ENCODE results near the gene DTX3L.

DTX3L gene

DNA sequence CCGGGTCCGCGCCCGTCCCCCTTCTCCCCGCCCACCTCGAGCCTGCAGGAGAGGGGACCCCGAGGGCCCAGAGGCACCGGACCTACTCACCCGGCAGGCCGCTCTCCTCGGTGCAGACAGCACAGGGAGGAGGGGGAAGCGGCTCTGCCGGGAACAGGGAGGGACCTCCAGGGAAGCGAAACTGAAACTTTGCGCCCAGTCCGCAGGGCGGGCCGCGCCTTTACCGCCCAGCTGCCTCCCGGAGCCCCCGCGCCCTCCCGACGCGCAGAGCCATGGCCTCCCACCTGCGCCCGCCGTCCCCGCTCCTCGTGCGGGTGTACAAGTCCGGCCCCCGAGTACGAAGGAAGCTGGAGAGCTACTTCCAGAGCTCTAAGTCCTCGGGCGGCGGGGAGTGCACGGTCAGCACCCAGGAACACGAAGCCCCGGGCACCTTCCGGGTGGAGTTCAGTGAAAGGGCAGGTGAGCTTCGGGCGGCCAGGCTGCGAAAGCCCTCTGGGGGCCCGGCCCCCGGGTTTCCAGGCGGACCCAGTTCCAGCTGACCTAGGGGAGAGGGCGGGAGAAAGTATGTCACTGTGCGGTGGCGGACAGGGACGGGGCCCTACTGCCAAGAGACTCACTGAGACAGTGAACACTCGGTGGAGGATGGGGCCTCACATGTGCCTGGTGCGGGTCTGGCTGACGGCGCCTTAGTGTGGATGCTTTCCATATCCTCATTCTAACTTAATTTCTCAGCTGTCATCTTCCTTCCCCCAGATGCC lies at the start of gene DTX3L, which contains the start of gene PARP9:
DTX3L (plus strand) TSS at position 184 of the 758 bp plus-strand sequence; CDS start at position 273, 89 bp downstream.
PARP9 (minus strand) TSS at position 146 of the 758 bp plus-strand sequence. CDS start 4,680 bp downstream, outside the sequence.
- DNase-seq, result peak; percentile 94

DNA sequence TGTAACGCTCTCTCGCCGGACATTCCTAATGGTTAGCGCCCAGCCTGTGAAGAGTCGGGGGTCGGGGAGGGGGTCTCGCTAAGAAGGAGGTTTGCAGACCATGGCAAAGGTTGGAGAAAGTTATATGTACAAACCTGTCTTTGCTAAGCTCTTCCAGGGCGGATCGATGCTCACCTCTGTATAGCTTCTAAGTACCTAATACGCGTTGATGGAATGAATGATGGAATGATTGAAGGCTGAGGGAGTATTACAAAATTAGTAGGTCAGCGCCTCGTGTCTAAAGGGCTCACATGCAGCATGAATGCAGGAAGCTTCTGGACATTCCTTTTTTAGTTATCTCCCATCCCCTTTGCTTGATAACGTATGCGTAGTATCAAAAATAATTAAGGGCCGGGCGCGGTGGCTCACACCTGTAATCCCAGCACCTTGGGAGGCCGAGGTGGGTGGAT lies 49.1 kb upstream of the DTX3L start:
- no peak for DNase-seq

DNA sequence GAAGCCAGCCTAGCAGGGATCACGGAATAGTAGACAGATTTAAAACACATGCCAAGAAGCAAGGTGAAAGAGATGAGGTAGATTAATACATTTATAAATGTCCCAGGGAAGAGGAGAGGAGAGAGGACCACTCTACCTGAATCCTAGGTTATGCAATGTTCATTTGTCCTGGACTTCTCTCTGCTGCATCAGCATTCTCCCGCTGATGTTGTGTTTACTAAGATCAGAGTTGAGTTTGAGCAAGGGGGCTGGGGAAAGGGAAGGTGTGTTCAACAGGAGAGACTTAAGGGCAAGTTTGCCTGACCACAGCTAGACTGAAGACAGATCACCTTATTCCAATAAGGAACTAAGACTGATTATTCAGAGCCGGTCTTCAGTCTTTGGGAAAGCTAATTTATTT lies 48.3 kb upstream of the DTX3L start:
- DNase-seq, result no peak

DNA sequence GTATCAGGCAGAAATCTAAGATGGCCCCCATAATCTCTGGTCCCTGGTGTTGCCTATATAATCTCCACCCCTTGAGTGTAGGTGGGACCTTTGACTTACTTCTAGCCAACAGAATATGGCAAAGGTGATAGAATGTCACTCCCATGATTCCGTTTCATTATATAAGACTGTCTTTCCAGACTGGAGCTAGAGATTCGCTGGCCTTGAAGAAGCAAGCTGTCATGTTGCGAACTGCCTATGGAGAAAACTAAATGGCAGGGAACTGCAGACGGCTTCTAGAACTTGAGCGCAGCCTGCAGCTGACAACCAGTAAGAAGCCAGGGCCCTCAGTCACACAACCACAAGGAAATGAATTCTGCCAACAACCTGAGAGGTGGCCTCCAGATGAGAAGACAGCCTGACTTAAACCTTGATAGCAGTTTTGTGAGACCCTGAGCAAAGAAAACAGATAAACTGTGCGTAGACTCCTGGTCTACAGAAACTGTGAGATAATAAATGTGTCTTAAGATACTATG lies 47.2 kb upstream of the DTX3L start:
- DNase-seq, result no peak

DNA sequence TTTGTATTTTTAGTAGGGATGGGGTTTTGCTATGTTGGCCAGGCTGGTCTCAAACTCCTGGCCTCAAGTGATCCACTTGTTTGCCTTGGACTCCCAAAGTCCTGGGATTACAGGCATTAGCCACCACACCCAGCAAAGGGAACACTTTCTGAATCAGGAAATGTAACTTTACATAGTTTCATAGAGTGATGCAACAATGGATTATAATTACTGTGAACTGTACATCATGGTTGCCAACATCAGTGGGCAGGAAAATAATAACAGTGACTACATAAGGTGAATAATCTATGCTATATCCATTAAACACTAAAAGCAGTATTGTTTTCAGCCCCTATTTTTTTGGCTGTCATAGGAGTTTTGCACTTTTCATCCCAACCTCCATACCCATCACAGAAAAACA lies 44.4 kb upstream of the DTX3L start:
- peak; percentile 31 for DNase-seq

DNA sequence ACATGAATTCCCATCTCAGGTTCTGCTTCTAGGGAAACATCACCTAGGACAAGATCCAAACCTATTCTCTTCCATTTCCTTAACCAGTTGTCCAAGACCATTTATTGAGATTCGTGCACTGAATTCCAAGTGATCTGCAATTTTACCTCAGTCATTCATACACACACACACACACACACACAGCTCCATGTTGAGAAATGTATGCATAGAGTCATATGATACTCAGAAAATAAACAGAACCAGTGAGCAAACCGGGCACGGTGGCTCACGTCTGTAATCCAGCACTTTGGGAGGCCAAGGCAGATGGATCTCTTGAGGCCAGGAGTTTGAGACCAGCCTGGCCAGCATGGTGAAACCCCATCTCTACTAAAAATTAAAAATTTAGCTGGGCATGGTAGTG lies 43.3 kb upstream of the DTX3L start:
- no peak for DNase-seq

DNA sequence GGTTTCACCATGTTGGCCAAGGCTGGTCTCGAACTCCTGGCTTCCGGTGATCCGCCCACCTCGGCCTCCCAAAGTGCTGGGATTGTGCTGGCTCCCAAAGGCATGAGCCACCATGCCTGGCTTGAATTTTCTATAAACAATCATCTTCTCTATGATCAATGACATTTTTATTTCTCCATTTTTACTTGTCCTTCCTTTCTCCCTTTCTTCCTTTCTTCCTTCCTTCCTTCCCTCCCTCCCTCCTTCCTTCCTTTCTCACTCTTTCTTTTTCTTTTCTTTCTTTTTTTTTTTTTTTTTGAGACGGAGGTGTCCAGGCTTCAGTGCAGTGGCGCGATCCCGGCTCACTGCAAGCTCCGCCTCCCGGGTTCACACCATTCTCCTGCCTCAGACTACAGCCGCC lies 40.8 kb upstream of the DTX3L start:
- no peak for DNase-seq

DNA sequence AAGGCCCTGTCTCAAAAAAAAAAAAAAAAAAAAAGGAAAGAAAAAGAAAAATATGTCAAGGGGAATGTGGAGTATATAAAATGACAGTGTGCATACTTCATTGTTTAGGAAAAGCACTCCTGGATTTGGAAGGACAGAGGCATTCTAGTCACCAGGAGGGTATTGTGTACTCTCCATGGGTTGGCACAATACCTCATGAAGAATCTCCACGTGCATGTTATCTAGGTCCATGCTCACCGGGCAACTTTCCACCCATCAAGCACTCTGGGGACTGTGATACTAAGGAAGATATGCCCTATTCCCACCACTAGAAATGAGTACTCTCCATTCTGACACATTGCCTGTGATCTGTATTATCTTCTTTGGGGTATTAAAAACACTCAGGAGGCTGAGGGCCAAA lies 34.0 kb upstream of the DTX3L start:
- DNase-seq, result no peak

DNA sequence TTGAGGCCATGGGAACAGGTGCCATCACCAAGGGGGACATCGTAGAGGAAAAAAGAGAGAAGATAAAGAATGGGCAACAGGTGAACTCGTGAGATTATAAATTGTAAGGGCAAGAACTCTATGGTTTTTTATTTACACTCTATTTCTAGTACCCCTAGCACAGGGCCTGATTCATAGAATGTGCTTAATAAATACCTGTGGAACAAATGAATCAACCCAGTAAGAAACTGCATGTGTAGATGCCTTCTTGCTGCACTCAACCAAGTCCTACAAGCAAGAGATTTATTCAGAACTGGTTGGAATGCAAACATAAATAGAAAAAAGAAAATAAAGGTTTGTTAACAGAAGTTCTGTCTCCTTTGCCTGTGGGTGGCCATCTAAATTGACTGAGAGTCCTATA lies 30.7 kb upstream of the DTX3L start:
- DNase-seq, result no peak

DNA sequence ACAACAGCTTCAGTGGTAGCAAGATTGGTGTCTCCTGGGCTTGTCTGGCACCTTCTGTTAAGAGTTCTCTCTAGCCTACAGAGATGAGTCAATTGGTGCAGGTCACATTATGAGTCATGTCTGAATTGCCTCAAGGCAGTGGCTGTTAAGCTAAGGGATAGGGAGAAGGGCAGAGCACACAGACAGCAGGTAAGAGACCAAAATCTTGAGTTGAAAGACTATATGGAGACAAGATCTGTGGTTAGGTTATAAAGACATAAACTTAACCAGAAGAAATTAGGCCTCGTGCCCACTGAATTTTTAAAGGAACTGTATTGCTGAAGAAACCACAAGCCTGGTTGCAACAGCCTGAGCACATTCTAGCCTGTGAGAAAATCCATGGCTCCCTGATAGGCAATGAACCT lies 30.2 kb upstream of the DTX3L start:
- DNase-seq, result peak; percentile 53

DNA sequence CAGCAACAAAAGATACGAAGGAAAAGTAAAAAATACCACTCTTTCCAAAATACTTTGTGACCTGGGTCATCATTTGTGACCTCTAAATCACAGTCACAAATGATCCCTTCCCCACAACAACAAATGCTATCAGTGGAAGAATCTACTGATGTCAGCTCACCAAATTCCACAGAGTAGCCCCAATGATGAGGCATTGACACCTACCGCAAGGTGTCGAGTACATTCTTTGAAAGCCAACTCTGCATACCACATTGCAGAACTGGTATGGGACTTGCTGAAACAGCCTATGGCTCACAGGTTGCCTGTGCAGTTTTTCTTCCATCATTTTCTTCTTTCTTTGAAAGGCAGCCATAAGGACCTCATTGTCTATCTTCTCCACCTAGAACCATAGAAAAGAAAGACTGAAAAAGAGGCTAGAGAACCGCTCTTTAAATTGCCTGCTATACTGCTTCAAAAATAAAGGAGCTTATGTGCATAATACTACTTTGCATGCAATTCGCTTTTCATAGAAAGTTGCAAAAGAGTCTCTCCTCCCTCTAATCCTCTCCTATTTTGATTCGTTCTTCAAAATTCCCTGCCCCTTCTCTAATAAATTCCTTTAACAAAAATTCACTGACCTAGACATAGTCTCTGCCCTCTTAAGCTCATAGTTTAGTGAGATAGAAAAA lies 28.0 kb upstream of the DTX3L start:
- DNase-seq, result no peak

DNA sequence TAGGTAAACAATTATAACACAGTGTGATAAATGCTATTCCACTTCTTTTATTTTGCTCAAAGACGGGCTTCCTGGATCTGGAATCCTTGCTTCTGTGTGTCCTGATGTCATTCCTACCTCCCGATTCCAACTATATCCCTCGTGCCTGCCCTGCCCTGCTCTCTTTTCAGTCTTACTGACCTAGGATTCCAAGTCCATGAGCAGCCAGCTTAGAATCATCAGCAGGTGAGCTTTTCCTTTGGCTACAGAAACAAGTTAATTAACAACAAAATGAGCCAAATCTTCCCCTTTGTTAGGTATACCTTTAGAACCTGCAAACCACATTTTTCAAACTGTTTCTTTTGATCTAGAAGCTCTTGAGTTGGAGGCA lies 27.5 kb upstream of the DTX3L start:
- DNase-seq, result no peak

DNA sequence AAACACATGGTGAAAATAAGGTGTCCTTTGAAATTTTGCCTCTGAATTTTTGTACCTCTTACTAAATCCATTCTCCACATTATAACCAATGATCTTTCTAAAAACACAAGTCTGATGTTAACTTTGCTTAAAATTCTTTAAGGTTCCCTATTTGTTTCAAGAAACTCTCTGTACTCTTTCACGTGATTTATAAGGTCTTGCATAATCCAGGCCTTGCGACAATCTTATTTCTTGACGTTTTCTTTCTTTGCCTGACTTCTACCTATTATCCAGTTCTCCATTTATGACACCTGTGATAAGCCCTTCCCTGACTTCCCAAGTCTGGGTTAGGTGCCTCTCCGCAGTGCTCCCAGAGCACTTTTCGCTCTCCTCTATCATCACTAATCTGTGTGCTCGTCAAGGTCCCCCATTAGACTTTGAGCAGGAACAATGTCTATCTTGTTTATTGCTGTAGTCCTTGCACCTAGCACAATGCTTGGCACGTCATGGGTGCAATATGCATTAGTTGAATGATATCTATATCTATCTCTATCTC lies 25.1 kb upstream of the DTX3L start:
- peak; percentile 68 for DNase-seq

DNA sequence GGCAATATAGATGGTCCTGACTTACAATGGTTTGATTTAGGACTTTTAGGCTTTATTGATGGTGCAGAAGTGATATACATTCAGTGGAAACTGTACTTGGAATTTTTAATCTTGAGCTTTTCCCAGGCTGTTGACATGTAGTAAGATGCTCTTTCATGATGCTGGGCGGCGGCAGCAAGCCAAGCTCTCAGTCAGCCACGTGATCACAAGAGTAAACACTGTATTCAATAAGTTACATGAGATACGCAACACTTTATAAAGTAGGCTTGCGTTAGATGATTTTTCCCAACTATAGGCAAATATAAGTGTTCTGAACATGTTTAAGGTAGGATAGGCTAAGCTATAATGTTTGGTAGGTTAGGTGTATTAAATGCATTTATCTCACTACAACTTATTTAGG lies 18.0 kb upstream of the DTX3L start:
- no peak for DNase-seq

DNA sequence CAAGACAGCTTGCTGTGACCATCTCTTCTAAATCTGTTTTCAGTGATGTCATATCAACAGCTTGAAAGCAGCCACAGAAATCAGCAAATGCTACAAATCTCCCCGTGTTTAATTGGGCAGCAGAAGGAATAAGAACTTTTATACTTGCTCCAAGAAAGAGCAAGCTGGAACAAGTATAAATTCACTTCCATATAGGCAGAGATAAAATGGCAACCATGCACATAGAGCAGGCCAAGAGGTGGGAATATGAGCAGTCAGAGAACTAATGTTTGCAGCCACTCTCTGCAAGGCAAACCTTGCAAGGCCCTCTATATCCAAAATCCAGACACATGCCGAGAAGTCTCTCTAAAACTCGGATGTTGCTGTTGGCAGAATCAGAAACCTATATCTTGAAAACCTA lies 16.1 kb upstream of the DTX3L start:
- no peak for DNase-seq

DNA sequence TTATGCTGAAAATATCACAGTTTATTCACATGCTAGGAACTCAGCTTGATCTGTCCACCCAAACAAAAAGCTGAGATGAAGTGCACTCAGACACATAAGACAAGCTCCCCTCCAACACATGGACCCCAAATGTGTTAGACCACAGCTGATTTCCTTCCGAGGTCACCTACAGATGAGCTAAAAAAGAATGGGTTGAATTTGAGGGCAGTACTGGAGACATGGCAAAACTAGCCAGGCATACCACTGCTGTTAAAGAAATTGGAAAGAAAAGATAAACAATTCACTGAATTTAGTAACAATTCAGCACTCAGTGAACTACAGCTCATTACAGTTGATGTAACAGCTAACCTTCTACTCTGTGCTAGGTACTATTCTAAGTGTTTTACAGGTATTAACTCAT lies 15.5 kb upstream of the DTX3L start:
- no peak for DNase-seq

DNA sequence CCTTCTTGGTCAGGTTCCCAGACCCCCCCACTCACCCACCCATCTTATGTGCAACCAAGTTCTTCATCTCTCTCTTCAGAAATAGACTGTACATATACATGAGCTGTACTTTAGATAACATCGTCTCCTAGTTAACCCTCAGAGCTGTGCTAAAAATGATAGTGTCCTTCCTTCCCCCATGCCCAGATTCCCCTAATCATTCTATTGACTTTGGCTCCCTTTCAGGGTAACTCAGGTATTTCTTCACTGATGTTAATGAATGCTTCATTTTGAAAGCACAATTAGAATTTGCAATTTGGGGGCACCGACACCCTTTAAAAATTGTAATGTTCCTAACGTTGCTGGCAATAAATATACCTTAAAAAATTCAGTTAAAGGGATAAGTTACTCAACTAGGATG lies 11.0 kb upstream of the DTX3L start:
- no peak for DNase-seq

DNA sequence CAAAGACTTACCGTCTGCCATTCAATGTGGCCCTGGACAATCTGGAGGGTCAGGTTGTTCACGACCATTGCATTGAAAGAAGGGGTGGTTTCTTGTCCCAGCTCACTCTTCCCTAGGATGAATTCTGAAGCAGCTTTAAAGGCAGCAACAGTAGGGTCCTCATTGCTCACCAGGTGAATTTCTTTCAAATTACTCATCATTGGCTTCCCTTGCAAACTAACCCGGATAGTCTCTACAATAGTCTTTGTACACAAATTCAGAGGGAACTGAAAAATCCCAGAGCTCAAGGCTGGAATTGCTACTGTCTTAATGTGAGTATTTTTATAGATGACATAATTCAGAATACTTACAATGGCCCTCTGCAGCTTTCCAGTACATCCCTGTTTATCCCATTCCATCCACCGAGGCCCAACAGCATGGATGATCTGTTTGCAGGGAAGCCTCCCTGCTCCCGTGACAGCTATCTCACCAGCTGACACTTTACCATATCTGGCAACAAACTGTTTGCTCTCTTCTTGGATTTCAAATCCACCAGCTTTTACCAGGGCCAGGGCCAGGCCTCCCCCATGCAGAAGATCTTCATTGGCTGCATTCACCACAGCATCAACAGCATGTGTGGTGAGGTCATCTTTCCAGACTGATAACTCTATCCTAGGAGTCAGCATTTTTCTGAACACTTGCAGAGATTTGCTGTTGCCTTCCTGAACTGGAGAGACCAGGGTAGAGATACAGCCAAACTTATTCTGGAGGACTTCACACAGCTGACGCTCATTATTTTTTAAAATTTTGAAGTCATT lies 8.7 kb upstream of the DTX3L start:
- no peak for DNase-seq

DNA sequence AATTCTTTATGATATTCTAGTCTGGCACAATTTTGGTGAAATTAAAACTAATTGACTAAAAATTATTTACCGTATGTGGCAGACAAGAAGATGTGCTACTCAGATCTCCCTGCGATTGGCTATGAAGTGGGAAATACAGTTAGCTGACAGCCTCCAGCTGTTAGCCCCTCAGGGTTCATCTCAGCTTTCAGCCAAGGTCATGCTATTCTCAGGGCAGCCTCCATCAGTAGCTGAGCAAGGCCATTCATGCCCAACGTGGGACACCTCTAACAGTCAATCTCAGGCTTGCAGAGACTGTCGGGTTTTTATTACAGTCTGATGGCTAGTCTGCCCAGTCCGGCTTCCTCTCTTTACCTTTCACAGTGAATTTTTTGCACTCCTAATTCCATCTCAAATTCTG lies 6.8 kb upstream of the DTX3L start:
- no peak for DNase-seq

DNA sequence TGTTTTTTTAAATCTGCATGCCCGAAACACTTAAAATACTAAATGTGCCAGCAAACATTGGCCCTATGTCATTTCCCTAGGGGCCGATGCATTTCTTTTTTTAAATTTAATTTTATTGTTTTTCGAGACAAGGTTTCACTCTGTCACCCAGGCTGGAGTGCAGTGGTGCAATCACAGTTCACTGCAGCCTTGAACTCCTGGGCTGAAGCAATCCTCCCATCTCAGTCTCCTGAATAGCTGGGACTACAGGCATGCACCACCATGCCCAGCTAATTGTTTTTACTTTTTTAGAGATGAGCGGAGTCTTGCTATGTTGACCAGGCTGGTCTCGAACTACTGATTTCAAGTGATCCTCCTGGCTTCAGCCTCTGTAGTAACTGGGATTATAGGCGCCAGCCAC lies 5.5 kb upstream of the DTX3L start:
- no peak for DNase-seq

DNA sequence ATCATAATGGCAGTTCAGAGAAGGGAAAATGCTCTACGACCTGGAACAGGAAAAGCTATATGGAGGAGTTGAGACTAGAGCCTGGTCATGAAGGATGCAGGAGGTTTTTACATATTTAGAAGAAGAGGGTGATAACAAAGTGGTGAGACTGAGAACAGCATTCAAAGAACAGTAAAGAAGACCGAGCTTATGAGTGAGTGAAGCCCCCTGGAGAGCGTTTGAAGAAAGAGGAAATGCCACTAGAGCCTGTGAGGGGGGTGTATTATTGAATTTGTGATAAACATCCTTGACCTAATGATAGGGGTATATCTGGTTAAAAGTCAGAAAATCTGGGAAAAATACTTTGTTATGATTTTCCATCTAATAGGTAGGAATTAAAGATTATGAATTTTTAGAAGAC lies 4.2 kb upstream of the DTX3L start:
- no peak for DNase-seq

DNA sequence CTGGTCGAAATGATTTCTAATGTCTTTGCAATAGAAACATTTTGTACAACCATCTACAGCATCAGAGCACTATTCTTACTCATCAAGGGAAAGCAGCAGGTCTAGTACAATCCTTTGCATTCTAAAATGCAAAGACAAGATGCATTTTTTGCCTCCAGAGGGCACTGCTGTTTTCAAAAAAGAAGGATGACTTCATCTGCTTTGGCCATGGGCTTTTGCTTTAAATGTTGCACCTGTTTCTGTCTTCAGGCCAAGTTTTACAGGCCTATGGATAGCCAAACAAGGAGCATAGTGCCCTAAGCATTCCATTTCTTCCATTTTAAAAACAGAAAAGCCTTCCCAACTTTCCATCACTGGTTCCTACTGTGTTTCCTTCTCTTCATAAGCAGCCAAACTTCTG lies 3.5 kb upstream of the DTX3L start:
- DNase-seq, result peak; percentile 72
